Muscle of arm (tissue), 12 donors: ENCODE measurements around the gene ZMYND15. TPM values are rescaled to one million over a fixed set of nuclear protein-coding genes. Genes with fewer than 3 reads are reported as not detected.

Experiments
- DNase-seq: peaks from one replicate; pipeline ENCODE4 v3.0.0-alpha.2; 2013
- polyA plus RNA-seq, 12 donors: library from polyadenylated mRNA; unstranded; fragments of 120-200 nt; gene quantifications; one replicate each; pipeline ENCODE4 v1.2.1, GENCODE V29; 2013; ENCODE audit not compliant: insufficient read length in 12 of 12

Gene ZMYND15
- polyA plus RNA-seq, 12 donors = 0.08 to 0.68 (median 0.26) TPM; not detected in 2

- no peak for DNase-seq
Observed at GRCh38 chr17:4743216-4743615, 3.6 kb downstream of the ZMYND15 start.

GRCh38 chr17:4743898-4744297, 4.3 kb downstream of the ZMYND15 start:
- no peak for DNase-seq

GRCh38 chr17:4744999-4745969, 5.7 kb downstream of the ZMYND15 start:
- no peak for DNase-seq

- no peak for DNase-seq
Observed at GRCh38 chr17:4747847-4748246, 8.2 kb downstream of the ZMYND15 start.

- no peak for DNase-seq
Observed at GRCh38 chr17:4748686-4749085, 9.1 kb downstream of the ZMYND15 start.

GRCh38 chr17:4750606-4751005, 11.0 kb downstream of the ZMYND15 start:
- no peak for DNase-seq

- no peak for DNase-seq
Observed at GRCh38 chr17:4751932-4752331, 12.3 kb downstream of the ZMYND15 start.

GRCh38 chr17:4753392-4753791, 13.8 kb downstream of the ZMYND15 start:
- no peak for DNase-seq

GRCh38 chr17:4759776-4760236, 20.2 kb downstream of the ZMYND15 start:
- no peak for DNase-seq

- DNase-seq = no peak
Observed at GRCh38 chr17:4764595-4764994, 25.0 kb downstream of the ZMYND15 start.

- no peak for DNase-seq
Observed at GRCh38 chr17:4766201-4766600, 26.6 kb downstream of the ZMYND15 start.

GRCh38 chr17:4766723-4767122, 27.1 kb downstream of the ZMYND15 start:
- no peak for DNase-seq

GRCh38 chr17:4768298-4768697, 28.7 kb downstream of the ZMYND15 start:
- no peak for DNase-seq

- no peak for DNase-seq
Observed at GRCh38 chr17:4769628-4770027, 30.0 kb downstream of the ZMYND15 start.

- DNase-seq = no peak
Observed at GRCh38 chr17:4771519-4772234, 32.0 kb downstream of the ZMYND15 start, which contains the start of gene TM4SF5. Gene TM4SF5, plus strand, starts transcription at chr17:4771886. Its CDS starts 37 bp downstream, at chr17:4771923.

- no peak for DNase-seq
Observed at GRCh38 chr17:4772235-4772613, 32.6 kb downstream of the ZMYND15 start.

GRCh38 chr17:4777969-4778760, 38.5 kb downstream of the ZMYND15 start:
- DNase-seq = no peak

GRCh38 chr17:4780325-4780955, 40.8 kb downstream of the ZMYND15 start:
- DNase-seq = no peak

- no peak for DNase-seq
Observed at GRCh38 chr17:4782652-4783051, 43.0 kb downstream of the ZMYND15 start.

- no peak for DNase-seq
Observed at GRCh38 chr17:4785311-4786105, 45.9 kb downstream of the ZMYND15 start.
